HG02763 (cell line): ENCODE data around the gene THOC5.
"Not testable (repeated sequence)": the region's sequence is repeated elsewhere in the genome, so short reads cannot be mapped to it uniquely, and the experiment has no call there.

Experiments
- ATAC-seq: cut with Tn5 transposase; IDR thresholded peaks from one replicate; pipeline ENCODE4 v1.9.1; 2021; ENCODE audit warnings: mild to moderate bottlenecking, moderate library complexity; ENCODE audit not compliant: unreplicated experiment

Gene THOC5

DNA sequence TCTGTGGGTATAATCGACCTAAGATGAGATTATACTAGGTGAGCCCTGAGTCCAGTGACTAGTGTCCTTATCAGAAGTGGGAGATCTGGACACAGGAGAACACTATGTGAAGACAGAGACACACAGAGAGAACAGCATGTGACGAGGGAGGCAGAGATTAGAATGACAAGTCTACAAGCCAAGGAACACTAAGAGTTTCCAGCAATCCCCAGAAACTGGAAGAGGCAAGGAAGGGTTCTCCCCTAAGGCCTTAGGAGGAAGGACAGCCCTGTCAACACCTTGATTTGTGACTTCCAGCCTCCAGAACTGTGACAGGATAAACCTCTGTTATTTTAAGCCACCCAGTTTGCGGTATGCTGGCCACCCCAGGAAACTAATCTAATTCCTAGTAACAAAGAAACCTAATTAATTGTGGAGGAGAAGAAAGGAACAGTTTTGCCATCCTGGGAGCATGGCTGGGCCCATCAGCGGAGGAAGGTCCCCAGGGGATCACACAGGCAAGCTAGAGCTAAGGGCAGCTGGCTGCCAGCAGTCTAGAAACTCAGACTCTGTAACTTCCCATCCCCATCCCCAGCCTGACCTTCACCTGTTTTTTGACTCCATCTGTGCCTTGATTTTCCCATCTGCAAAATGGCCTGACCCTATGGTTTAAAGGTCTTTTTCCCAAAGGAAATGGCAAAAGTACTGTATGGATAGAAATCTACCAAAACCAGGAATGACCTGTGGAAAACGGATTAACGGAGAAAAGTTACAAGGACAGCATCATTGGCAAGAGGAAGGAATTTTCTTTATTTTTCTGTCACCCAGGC is 10.3 kb upstream of the THOC5 start:
- no peak for ATAC-seq

GRCh38 chr22:29559853-29560252 is 6.3 kb upstream of the THOC5 start:
- no peak for ATAC-seq

- ATAC-seq, result no peak
These were observed 5.5 kb upstream of the THOC5 start for GRCh38 chr22:29559030-29559429.

- no peak for ATAC-seq
These were observed 1.6 kb upstream of the THOC5 start for GRCh38 chr22:29555065-29555644.

DNA sequence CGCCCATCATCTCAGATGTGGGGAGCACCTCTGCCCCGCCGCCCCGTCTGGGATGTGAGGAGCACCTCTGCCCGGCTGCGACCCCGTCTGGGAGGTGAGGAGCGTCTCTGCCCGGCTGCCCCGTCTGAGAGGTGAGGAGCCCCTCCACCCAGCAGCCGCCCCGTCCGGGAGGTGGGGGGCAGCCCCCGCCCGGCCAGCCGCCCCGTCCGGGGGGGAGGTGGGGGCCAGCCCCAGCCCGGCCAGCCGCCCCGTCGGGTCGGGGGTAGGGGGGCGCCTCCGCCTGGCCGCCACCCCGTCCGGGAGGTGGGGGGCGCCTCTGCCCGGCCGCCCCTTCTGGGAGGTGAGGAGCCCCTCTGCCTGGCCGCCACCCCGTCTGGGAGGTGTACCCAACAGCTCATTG is 1.2 kb downstream of the THOC5 start:
- not testable (repeated sequence) for ATAC-seq

DNA sequence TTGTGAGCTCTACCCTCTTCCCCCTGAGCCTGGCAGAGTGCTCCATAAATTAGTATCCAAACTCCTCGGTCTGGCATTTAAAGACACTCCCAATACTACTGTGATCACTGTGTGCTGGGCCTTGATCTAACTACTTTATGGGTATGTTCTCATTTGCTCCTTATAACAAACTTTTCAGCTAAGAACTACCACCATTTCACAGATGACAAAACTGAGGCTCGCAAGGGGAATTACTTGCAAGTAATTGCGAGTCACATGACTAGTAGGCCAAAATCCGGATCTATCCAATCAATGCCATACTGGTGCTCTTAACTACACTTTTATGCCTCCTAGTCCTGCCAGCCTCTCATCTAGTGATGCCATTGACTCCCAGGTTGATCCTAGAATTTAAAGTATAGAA is 3.6 kb downstream of the THOC5 start:
- no peak for ATAC-seq

- ATAC-seq, result not testable (repeated sequence)
These were observed 8.5 kb downstream of the THOC5 start for GRCh38 chr22:29545045-29545444.

DNA sequence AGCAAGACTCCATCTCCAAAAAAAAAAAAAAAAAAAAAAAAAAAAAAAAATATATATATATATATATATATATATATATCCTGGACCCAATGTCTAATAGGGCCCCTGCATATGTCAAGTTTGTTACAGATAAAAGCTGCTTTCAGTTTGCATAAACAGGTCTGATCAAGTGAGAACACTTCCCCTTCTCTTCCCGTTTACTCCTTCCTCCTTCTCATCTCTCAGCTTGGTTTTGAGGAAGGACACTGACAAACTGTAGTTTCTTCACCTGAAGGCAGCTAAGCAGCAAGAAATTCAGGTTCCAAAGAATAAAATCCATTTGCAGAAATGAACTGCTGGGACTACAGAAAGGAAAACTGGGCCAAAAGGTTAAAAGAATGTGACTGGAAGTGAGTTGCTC is 11.7 kb downstream of the THOC5 start:
- ATAC-seq, result no peak

DNA sequence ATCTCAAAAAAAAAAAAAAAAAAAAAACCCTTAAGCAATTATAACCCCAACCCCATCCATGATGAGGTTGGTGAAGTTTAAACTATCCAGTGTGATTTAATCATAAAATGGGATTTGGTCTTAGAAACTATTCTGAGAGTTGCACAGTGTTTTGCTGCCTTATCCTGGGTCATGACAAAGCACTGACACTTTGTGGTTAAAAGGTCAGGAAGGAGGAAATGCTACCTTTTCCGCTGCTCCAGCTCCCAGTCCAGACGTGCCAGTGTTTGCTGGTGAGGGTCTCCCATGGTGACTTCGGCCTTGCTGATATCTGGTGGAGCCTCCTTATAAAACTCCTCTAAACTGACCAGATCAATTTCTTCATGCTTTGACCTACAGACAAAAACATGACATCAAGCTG is 14.5 kb downstream of the THOC5 start:
- ATAC-seq, result no peak

DNA sequence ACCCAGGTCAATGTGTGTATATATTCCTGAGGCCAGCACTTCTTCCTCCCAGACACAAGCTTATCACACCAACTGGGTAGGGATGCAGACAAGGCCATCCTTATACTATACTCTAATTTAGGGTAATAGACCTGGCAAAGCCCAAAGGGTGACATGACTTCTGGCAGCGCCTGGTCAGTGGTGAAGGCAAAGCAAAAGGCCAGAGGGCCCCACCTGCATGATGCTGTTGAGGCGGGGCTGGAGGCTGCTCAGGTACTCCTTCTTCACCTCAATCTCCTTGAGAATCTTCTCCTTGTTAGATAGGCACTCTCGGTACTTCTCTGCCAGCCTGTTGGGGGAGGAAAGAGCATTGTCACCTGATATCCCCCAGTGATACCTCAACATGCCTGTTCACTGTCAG is 17.1 kb downstream of the THOC5 start:
- no peak for ATAC-seq

- no peak for ATAC-seq
These were observed 22.1 kb downstream of the THOC5 start for GRCh38 chr22:29531419-29531818.

- no peak for ATAC-seq
These were observed 22.8 kb downstream of the THOC5 start for GRCh38 chr22:29530716-29531115.

DNA sequence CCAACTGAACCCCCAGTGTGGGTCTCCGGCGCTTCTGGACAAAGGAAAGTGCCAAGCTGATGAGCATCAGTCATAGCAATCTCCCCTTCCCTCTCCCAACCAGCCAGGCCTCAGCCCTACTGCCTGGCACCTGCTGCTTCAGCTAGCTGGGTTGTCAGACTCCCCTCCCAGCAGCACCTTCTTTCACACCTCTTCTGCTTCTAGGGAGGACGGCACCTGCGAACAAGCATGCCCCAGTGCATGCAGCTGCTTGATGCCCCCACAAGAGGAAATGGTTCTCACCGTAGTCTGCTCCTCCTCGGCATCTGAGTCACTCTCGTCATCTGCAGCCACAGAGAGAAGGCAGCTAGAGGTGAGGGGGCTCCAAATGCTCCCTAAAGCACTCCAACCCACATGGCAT is 25.4 kb downstream of the THOC5 start:
- no peak for ATAC-seq

DNA sequence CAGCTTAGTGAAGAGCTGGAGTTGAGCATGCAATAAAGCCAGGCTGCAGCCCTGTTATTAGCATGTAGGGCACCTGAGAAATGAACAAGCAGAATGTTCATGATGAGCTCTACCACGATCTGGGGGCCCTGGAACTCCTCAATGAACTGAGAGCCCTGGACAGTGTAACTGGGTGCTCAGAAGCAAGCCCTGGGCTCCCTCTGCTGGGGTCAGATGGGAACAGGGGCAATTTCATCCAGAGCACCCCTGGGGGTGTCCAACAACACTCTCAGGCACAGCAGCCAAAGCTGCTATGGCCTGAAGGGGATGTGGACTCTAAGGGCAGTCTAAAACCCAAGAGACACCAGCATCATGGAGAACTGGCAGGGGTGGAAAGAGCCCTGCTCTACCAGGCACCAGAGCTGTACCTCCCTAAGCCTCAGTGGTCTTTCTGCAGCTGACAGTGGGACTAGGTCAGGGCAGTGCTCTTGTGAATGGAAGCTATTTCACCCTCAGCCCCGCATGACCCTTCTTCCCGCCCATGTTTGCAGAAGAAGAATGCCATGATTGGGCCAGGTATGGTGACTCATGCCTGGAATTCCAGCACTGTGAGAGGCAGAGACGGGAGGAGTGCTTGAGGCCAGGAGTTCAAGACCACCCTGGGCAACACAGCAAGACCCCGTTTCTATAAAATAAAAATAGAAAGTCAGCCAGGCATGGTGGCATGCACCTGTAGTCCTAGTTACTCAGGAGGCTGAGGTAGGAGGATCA is 28.9 kb downstream of the THOC5 start:
- no peak for ATAC-seq

GRCh38 chr22:29523761-29524160 is 29.8 kb downstream of the THOC5 start:
- no peak for ATAC-seq

- no peak for ATAC-seq
These were observed 32.0 kb downstream of the THOC5 start for GRCh38 chr22:29521526-29521925.

DNA sequence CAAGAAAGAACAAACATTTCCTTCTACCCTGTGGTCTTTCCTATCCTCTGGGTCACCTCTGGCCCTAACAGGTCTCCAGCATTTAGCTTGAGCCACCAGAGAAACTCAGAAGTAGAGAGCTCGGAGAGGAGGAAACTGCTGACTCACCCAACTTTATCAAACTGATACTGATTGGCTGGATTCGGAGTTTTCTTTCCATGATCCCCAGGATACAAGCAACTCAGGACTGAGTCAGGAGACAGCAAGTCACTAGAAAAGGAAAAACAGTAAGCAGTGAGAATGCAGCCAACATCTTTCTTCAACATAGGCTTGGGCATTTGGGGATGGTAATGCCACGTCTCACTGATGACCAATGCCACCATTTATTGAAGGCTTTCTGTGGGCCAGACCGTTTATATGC is 32.7 kb downstream of the THOC5 start:
- ATAC-seq, result no peak

DNA sequence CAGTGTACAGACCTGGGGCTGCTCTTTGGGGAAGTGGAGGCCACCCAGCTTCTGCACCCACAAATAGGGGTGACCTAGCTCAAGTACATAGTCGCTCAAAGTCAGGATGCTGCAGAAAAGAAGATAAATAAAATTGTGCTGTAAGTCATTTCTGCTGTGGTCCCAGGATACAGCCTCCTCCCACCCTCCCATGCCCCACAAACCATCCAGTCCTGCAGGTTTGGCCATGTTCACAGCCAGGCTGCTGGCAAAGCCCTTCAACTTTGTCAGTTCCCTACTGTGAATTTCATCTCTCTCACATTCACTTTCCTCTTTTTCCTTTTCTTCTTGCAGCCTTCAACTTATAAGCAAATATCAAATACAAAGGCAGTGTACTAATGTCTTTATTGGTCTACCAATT is 33.6 kb downstream of the THOC5 start:
- no peak for ATAC-seq

DNA sequence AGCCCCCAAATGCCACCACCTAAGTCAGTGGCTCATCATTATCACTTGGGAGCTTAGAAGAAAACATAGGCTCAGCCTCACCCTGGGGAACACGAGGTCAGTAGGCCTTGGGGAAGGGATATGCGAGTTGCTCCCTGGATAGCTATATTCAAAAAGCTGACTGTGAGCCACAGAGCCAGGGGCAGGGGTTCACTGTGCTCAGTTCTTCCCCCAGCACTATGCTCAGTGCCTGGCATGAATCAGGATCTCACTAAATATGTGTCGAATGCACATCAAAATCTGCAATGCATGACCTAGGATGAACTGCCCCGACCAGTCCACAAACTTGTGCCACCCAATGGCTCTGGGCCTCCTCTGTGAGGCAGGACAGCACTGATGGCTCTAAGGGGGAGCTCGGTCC is 35.1 kb downstream of the THOC5 start:
- ATAC-seq, result no peak

DNA sequence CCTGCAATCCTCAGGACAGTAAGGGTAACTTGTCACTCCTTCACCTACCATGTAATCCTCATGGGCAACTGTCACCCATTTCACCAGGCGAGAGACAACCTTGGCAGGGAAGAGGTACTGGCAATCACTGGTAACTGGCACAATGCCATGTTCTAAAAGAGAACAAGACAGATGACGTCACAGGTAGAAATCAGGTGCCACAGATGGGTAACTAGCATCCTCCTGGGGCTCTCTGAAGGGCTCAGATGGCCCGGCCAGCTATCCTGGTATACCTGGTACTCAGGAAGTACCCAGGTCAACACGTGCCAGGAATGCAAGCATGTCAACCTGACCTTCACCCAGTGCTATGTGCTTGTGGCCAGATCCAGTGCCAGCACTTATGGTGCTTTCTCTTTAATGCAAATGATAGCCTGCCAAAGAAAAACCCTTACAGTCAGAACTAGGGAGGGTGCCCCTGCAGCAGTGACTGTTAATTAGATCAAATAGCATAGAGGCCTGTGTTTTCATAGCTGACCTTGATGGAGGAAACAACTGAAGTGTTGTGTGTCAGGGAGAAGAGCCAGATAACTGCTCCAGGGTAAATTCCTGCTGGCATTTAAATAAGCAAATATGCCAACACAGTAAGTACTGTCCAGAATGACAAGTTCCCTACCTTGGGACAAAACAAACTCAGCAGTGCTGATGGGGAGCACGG is 36.2 kb downstream of the THOC5 start:
- no peak for ATAC-seq

DNA sequence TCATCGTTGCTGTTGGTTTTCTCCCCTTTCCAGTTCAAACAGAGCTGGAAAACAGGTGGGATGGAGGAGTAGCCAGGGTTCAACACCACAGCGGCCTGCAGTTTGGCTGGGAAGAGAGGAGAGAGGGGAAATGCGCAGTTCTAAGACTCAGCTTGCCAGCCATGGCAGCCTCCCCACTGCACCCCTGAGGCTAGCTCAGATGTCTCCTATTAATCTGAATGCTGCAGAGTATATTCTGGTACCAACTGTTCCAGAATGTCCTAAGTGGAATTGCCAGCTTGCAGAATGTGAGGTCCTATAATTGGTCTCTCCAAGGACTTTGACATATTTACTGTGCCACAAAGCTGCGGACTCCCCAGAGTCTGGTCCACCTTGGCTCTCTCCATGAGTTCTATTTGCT is 41.5 kb downstream of the THOC5 start:
- no peak for ATAC-seq
